Muscle of leg (tissue), 9 donors: ENCODE results near the gene MOBP. TPM values are rescaled to one million over a fixed set of nuclear protein-coding genes. Genes with fewer than 3 reads are reported as not detected.

ENCODE experiments used
- polyA plus RNA-seq, 8 donors: library from polyadenylated mRNA; unstranded; fragments of 120-200 nt; gene quantifications; one replicate each; pipeline versions ENCODE4 v1.2.1 to v1.2.3, GENCODE V29; 2013; ENCODE audit warnings: inconsistent platforms in 1 of 8, low replicate concordance in 1 of 8; ENCODE audit not compliant: insufficient read length in 8 of 8, insufficient read depth in 1 of 8
- total RNA-seq: library from RNA; stranded (reverse); fragments of 120-200 nt; gene quantifications from one replicate; pipeline ENCODE4 v1.2.4, GENCODE V29; 2013

MOBP gene
- total and polyA plus RNA-seq, 9 donors: 0.03 to 0.14 (median 0.05) TPM; not detected in 3

Other genes starting within 250 kb of the MOBP start
- 1.5 TPM for gene CX3CR1, start 187.6 kb upstream of the MOBP start, total RNA-seq
- 1 to 10 TPM; 2.0 to 5.7 (median 4.0) TPM for gene CX3CR1, start 187.6 kb upstream of the MOBP start, polyA plus RNA-seq
- not detected for gene CCR8, start 138.0 kb upstream of the MOBP start, total RNA-seq
- gene CCR8, start 138.0 kb upstream of the MOBP start, polyA plus RNA-seq: under 1 TPM in 1 of 8 donors, not detected in 7; 0.10 TPM
- gene SLC25A38, start 84.3 kb upstream of the MOBP start, total RNA-seq: 12.6 TPM
- gene SLC25A38, start 84.3 kb upstream of the MOBP start, polyA plus RNA-seq: 10 to 100 TPM; 15.4 to 19.4 (median 16.4) TPM
- 1,762 TPM for gene RPSA, start 61.0 kb upstream of the MOBP start, total RNA-seq
- 1,000 to 10,000 TPM; 2,023 to 2,525 (median 2,216) TPM for gene RPSA, start 61.0 kb upstream of the MOBP start, polyA plus RNA-seq